Thyroid gland (tissue), 4 donors: ENCODE results near the gene ENOPH1.

Experiments used
- POLR2A ChIP-seq, 2 donors: fragments of 450-650 bp; IDR thresholded peaks; one replicate each; pipeline ENCODE4 v1.6.1; 2017; ENCODE audit warnings: antibody characterized with exemption in 2 of 2, mild to moderate bottlenecking in 2 of 2, moderate library complexity in 1 of 2
- TF ChIP-seq, protein P1 (sequence below), 6 experiments: fragments of 200-600 bp in 3 of 6; fragments of 450-650 bp in 3 of 6; sonication (generic) in 3 of 6; IDR thresholded peaks; one replicate each; pipeline ENCODE4 v1.5.1; 2016 to 2019; ENCODE audit warnings: antibody characterized with exemption in 6 of 6, mild to moderate bottlenecking in 2 of 6, inconsistent platforms in 1 of 6, moderate library complexity in 1 of 6

DNA sequence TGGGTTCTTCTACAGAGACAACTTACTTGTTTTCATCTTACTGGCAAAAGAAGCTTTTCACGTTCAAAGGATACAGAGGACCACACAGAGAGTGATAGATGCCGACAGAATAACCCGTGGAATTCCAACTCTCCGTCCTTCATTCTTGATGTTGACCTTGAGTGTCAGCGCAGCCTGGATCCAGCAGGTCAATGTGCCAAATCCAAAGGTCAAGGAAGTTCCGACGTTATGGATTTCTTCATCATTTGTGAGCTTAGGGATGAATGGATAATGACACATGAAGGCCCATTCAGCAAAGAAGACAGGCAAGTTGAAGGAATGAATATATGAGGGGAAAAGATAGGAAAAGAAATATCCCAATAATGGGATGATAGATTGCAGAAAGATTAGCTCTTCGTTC, 59.6 kb downstream of the ENOPH1 start:
- no peak for TF ChIP-seq POLR2A (IDR thresholded peaks at IDR 0.05)
- TF ChIP-seq, protein P1, sequence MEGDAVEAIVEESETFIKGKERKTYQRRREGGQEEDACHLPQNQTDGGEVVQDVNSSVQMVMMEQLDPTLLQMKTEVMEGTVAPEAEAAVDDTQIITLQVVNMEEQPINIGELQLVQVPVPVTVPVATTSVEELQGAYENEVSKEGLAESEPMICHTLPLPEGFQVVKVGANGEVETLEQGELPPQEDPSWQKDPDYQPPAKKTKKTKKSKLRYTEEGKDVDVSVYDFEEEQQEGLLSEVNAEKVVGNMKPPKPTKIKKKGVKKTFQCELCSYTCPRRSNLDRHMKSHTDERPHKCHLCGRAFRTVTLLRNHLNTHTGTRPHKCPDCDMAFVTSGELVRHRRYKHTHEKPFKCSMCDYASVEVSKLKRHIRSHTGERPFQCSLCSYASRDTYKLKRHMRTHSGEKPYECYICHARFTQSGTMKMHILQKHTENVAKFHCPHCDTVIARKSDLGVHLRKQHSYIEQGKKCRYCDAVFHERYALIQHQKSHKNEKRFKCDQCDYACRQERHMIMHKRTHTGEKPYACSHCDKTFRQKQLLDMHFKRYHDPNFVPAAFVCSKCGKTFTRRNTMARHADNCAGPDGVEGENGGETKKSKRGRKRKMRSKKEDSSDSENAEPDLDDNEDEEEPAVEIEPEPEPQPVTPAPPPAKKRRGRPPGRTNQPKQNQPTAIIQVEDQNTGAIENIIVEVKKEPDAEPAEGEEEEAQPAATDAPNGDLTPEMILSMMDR (IDR thresholded peaks at IDR 0.05) = no peak
